G401 (cell line): ENCODE results near the gene BMP2. TPM values are rescaled to one million over a fixed set of nuclear protein-coding genes. Genes with fewer than 3 reads are reported as not detected.

Experiments
- DNase-seq: peaks from one replicate; pipeline ENCODE4 v3.0.0-alpha.2; 2015; ENCODE audit warnings: low spot score
- in situ Hi-C: cut with HindIII; loops from 2 replicates; pipeline ENCODE4 v1.10.0; 2016; ENCODE audit warnings: low sequenced_read_pairs, mixed read lengths
- total RNA-seq: library from RNA; depleted of rRNA; stranded (reverse); fragments of >200 nt; shearing (Covaris generic); gene quantifications from 2 replicates; pipeline ENCODE4 v1.2.3, GENCODE V29; 2014

The BMP2 gene
- total RNA-seq, 1 experiment from 2014 or later, result not detected

DNA sequence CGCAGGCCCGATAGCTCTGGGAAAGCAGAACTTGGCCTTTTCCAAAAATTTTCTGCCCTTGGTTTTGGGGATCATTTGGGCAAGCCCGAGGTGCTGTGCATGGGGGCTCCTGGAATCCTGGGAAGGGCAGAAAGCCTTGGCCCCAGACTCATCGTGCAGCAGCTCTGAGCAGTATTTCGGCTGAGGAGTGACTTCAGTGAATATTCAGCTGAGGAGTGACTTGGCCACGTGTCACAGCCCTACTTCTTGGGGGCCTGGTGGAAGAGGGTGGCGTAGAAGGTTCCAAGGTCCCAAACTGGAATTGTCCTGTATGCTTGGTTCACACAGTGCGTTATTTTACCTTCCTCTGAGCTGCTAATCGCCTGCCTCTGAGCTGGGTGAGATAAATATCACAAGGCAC, 1.1 kb upstream of the BMP2 start:
- in situ Hi-C loops, result no loop called here

DNA sequence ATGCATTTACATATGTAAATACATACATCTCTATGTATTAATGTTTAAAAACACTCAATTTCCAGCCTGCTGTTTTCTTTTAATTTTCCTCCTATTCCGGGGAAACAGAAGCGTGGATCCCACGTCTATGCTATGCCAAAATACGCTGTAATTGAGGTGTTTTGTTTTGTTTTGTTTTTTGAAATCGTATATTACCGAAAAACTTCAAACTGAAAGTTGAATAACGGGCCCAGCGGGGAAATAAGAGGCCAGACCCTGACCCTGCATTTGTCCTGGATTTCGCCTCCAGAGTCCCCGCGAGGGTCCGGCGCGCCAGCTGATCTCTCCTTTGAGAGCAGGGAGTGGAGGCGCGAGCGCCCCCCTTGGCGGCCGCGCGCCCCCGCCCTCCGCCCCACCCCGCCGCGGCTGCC, 355 bp upstream of the BMP2 start:
- DNase-seq, result no peak
- in situ Hi-C loops, result no loop called here

More for the DNA sequence above, 1.1 kb upstream of the BMP2 start:
- no peak for DNase-seq

DNA sequence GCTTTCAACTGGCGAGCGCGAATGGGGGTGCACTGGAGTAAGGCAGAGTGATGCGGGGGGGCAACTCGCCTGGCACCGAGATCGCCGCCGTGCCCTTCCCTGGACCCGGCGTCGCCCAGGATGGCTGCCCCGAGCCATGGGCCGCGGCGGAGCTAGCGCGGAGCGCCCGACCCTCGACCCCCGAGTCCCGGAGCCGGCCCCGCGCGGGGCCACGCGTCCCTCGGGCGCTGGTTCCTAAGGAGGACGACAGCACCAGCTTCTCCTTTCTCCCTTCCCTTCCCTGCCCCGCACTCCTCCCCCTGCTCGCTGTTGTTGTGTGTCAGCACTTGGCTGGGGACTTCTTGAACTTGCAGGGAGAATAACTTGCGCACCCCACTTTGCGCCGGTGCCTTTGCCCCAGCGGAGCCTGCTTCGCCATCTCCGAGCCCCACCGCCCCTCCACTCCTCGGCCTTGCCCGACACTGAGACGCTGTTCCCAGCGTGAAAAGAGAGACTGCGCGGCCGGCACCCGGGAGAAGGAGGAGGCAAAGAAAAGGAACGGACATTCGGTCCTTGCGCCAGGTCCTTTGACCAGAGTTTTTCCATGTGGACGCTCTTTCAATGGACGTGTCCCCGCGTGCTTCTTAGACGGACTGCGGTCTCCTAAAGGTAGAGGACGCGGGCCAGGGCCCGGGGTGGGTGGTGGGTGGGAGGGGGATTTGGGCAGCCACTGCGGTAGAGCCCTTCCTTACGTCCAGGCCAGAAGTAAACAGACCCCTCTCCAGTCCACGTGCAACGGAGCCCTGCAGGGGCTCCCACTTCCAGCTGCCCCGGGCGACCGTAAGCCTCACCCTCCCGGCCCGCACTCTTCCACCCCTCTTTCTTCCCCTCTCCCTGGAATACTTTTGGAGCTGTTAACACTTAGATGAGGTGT, 998 bp downstream of the BMP2 start:
- in situ Hi-C loops, result no loop called here
- no peak for DNase-seq

DNA sequence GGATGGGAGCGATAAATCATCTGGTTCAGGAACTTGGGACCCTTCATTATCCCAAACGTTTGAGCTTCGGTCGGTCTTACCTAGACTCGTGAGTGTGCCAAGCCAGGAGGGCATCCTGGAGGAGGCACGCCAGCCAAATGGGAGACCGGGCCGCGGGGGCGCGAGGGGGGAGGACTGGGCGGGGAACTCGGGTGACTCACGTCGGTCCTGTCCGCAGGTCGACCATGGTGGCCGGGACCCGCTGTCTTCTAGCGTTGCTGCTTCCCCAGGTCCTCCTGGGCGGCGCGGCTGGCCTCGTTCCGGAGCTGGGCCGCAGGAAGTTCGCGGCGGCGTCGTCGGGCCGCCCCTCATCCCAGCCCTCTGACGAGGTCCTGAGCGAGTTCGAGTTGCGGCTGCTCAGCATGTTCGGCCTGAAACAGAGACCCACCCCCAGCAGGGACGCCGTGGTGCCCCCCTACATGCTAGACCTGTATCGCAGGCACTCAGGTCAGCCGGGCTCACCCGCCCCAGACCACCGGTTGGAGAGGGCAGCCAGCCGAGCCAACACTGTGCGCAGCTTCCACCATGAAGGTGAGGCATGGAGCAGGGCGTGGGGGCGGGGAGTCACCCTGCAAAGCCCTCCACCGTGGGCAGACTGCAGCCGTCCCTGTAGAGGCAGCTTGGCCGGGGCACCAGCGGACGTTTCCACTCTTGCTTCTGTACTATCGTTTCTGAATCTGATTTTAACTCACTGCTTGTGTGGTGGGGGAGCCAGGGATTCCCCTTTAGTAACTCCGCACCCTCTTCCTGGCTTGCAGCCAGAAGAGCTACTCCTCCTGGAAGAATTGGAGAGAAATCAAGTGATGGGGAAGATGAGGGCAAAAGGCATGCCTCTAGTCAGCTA, 2.7 kb downstream of the BMP2 start:
- in situ Hi-C loops, result no loop called here
- no peak for DNase-seq

DNA sequence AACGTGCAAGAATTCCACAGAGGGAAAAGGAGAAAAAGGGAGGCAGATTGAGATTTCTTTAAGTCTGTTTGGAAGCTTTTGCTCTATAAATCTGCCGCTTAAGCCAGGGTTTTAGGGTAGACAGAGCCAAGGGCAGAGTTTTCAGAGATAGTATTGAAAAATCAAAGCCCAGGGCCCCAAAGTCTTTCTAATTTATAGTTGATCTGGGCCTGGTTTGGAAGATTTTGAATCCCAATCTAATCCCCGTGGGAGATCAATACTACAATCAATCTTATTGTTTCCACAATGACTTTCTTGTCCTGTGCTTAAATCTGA, 3.3 kb downstream of the BMP2 start:
- DNase-seq, result no peak
- in situ Hi-C loops, result no loop called here

DNA sequence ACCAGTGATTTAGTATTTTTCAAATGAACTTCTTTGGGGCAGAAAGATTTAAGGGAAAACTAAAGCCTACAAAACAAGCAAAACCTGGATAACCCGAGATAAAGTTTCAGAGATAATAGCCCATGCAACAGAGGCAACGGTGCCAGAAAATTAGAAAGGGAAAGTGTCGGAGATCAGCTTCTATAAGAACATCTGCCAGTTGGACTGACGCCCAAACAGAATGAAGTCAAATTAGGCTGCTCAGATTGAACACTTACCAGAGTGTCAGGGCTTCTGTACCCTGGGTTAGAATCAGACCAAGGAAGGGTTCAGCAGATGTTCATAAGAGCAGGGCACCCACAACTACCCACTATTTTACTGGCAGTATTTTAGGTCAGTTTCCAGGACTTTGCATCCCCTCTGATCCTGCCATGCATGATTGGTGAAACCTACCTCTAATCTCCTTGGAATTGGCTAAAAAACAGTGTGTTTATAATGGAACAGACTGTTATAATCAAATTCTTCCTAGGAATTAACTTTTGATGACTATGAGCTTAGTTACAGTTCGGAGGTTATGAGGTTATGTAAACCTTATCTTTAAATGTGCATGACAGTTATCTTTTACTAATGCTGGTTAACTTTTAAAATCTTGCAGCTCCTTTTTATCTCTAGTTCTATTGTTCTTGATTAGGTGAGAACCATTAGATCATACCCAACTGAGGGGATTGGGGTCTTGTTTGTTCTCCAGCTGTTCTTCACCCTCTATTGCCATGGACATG, 13.1 kb downstream of the BMP2 start:
- in situ Hi-C loops, result no loop called here
- no peak for DNase-seq

DNA sequence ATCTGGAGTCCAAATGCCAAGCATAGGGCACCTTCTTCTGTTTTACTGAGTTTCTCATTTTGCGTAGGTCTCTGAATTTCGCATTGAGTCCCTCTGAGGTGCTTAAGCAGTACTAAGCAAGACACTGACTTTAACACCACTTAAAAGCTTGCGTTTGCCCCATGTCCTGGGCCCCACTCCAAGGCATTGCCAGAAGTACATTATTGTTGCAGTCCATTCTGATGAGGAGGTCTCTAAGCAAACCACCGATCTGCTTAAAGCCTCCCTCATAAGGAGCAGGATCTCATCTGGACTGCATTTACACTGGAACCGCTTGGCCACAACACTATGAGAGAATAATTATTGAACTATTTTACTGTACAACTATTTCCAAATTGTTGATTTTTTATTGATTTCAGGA, 16.3 kb downstream of the BMP2 start:
- in situ Hi-C loops, result no loop called here
- DNase-seq, result no peak

DNA sequence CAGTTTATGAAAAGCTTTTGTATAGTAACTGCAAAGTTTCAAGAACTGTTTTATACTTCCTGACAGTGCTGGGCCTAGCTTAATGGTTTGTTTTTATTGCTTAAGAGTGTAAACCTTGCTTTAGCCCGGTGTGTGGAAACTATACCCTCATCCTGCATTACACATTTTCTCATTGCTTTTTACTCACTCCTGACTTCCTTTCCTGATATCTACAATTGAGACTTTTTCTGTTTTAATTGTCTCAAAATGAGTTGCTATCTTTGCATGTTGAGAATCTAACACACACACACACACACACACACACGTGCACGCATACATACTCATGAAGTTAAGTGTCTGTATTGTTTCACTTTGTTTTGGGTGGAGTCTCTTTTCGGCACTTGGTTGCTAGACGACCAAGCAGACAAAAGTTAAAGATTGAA, 16.7 kb downstream of the BMP2 start:
- in situ Hi-C loops, result no loop called here
- no peak for DNase-seq

DNA sequence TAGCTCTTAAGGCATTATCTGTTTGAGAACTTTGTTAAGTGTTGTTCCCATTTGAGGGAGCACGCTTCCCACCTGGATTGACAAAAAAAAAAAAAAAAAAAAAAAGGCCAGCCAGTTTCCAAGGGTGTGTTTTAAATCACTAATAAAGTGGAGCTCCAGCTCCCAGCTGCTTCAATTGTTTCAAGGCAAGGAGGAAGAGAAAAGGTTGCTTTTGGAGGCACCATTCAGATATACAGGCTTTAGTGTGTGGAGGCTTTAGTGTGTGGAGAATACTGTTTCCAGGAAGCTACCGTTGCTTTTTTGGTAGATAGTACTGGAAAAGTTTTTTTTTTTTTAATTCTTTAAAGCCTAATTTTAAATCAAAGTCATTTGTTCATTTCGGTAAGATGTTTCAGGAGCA, 17.3 kb downstream of the BMP2 start:
- DNase-seq, result no peak
- in situ Hi-C loops, result no loop called here

DNA sequence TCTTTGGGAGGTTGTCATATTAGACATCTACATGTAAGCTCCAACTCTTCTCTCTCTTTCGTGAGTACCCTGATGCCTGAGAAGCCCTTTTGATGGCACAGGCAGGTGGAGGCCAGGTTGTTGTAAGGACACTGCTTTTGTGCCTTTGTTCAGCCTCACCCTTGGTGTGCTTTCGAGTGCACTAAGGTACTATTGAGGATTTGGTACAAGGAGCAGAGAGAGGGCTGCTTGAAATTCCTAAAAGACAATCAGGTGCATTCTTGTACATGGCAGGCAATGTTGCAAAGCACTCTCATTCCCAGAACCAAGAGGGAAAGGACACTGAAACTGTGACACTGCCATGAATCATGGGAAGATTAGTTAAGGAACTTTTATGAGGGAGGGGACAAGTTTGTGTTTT, 19.1 kb downstream of the BMP2 start:
- in situ Hi-C loops, result no loop called here
- no peak for DNase-seq

DNA sequence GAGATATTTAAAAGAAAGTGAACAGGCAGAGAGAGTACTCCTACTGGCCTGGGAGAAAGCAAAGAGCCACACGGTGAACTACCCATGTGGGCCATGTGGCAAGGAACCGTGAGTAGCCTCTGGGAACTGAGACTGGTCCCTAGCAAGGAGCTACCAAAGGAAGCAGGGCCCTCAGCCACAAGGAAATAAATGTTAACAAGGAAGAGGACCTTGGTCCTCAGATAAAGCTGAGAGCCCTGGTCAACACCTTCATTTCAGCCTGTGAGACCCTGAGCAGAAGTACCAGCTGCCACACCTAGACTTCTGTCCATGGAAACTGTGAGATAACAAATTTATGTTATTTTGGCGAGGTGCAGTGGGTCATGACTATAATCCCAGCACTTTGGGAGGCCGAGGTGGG, 25.3 kb downstream of the BMP2 start:
- in situ Hi-C loops, result no loop called here
- DNase-seq, result no peak

DNA sequence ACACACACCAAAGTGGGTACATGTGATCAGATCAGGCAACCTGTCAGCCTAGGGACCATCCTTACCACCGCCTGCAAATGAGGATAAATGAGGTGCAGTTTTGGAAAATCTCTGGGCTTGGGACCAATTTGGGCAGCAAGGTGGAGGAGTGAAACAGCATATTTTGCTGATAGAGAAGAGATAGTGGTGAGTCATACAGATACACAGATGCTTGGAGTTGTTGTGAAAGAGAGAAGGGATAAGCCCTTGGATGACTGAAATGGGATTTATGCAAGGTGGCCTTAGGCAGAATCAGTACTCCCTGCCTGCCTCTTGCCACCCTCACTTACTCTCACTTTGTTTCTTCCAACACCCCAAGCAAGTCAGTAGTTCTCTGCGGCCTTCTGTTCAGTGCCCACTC, 34.7 kb downstream of the BMP2 start:
- in situ Hi-C loops, result no loop called here
- no peak for DNase-seq

DNA sequence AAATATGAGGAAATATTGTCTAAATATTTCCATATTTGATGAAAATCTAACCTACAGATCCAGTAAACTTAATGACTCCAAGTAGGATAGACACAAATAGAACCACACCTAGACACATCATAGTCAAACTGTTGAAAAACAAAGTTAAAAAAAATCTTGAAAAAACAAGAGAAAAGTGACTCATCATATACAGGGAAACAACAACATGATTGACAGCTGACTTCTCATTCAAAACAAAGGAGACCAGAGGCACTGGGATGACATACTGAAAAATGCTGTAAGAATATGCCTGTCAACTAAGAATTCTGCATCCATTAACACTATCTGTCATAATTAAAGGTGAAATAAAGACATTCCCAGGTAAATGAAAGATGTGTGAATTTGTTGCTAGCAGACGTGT, 38.8 kb downstream of the BMP2 start:
- DNase-seq, result no peak
- in situ Hi-C loops, result no loop called here

DNA sequence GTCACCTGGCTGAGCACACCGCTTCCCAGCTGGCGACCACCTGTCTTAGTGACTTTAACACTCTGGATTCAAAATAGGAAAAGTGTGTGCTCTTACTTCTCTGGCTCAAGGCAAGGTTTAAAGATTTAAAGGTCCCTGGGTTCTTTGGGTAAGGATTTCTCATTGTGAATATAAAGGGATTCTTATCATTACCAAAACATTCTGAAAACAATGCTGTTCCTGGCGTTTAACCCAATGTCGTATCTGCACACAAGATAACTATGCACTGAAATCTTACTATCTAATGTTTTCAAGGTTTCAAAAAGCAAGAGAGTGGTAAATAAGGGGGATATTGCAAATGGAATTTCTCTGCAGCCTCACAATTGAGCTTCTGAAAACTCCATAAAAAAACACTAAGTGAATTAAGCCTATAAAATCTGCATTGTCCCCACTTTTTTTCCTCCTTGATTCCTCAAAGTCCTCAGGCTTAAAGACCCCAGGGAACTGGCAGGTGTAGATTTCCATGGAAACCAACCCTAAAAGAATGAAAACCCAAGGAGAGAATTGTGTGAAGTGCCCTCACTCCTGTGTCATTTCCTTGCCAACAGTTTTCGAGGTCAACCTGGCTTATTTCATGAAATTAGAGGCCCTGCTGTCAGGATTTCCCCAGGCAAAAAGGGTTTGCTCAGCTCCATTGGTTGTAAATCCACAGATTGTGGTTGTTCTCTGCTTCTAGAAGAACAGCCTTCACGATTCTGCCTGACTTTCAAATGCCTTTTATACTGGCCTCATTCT, 44.0 kb downstream of the BMP2 start:
- in situ Hi-C loops, result no loop called here
- peak; percentile 23 for DNase-seq

DNA sequence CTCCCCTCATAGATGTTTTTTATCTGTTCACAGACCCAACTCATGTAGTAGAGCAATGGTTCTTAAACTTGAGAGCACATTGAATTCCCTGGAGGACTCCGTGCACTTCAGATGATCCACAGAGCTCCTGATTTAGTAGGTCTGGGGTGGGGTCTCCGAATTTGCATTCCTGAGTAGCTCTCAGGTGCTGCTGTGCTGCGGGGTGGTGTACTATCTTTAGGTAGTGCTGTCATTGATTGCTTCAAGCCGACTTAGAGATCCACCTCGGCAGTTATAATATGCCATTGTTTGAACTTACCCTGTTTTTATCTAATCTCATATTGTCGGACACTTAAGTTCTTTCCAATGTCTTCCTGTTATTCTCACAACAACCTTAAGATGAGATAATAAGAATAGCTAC, 45.0 kb downstream of the BMP2 start:
- DNase-seq, result no peak
- in situ Hi-C loops, result no loop called here

DNA sequence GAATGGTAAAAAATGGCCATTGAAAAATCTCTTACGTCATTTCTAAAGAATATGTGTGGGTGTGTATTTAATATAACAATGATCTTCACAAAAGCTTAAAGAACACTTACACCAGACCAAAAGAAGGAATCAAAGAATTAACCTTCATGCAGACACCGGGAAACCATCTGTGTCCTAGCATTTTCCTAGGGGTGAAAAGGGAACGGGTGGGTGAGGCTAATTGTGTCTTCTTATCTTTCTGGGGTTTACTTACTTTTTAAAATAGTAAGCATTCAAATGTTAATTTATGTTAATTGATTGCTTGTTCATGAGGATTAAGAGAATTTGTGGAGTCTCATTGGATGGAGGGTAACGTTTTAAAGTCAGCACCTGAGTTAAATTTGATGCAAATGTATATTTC, 47.5 kb downstream of the BMP2 start:
- in situ Hi-C loops, result no loop called here
- DNase-seq, result no peak

DNA sequence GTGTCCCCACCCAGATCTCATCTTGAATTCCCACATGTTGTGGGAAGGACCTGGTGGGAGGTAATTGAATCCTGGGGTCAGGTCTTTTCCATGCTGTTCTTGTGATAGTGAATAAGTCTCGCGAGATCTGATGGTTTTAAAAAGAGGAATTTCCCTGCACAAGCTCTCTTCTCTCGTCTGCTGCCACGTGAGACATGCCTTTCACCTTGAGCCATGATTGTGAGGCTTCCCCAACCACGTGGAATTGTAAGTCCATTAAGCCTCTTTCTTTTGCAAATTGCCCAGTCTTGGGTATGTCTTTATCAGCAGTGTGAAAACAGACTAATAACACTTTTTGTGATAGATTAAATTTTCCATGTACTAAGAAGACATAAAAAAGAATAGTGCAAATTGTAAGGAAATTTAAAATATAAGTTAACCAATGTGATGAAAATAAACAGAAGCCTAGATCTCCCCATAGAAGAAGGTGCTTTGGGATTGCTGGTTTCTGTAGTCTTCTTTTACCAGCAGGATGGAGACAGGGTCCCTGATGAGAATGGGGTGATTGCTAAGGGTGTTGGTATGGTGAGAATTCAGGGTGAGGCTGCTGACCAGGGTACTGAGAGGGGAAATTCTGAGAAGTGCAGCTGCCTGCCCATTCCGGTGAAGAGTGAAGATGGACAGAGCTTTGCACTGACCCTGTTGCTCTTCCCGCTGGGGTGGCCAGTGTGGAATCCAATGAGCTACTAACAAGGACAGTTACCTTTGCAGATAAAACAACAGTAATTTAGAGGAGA, 50.7 kb downstream of the BMP2 start:
- in situ Hi-C loops, result no loop called here
- DNase-seq, result no peak

DNA sequence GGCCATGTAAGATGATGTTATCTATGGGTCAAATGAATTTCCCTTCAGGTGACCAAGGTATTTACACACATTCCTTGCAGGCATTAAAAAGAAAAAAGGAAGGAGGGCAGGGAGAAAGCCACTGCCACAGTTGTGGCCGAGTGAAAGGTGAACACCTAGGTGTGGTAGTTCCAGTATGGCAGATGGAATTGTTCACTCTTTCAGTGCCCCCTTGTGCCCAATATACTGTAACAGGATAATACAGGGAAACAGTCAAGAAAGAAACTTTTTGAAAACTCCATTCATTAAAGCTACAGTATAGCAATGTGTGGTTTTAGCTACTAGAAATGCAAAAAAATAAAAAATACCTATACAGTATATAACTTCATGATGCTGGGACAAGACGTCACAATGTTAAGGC, 52.1 kb downstream of the BMP2 start:
- in situ Hi-C loops, result no loop called here
- no peak for DNase-seq
